Fibroblast of mammary gland (primary cell): Measurements from ENCODE around the gene FCRL4.

Experiments used
- DNase-seq: peaks from one replicate; pipeline ENCODE4 v3.0.0-alpha.2; 2010; ENCODE audit warnings: low read depth
- H3K4me3 ChIP-seq: 2 replicates; pipeline ENCODE4 v1.5.1; 2011; ENCODE audit warnings: low read depth, mild to moderate bottlenecking, low read length, moderate library complexity; ENCODE audit not compliant: control insufficient read depth
- CTCF ChIP-seq: conservative IDR thresholded peaks from 2 replicates; pipeline ENCODE4 v1.5.1; 2011; ENCODE audit warnings: low read depth, low read length, inconsistent platforms; ENCODE audit not compliant: control insufficient read depth, insufficient read depth

FCRL4 gene

GRCh38 chr1:157624471-157624870 lies 26.6 kb upstream of the FCRL4 start:
- no peak for TF ChIP-seq CTCF
- no peak for DNase-seq

GRCh38 chr1:157622471-157622870 lies 24.6 kb upstream of the FCRL4 start:
- no peak for DNase-seq
- TF ChIP-seq CTCF, result no peak
- H3K4me3 ChIP-seq, result no peak overlapping the region

More at GRCh38 chr1:157624471-157624870, 26.6 kb upstream of the FCRL4 start:
- H3K4me3 ChIP-seq, result no peak overlapping the region

- no peak overlapping the region for H3K4me3 ChIP-seq
- TF ChIP-seq CTCF, result no peak
- DNase-seq, result no peak
Observed at GRCh38 chr1:157618190-157618589, 20.3 kb upstream of the FCRL4 start.

- no peak overlapping the region for H3K4me3 ChIP-seq
- TF ChIP-seq CTCF, result no peak
- no peak for DNase-seq
Observed at GRCh38 chr1:157600236-157600635, 2.4 kb upstream of the FCRL4 start.

- TF ChIP-seq CTCF, result no peak
- H3K4me3 ChIP-seq, result no peak overlapping the region
- no peak for DNase-seq
Observed at GRCh38 chr1:157596384-157596783, 1.5 kb downstream of the FCRL4 start.

GRCh38 chr1:157595356-157595755 lies 2.5 kb downstream of the FCRL4 start:
- TF ChIP-seq CTCF, result no peak
- DNase-seq, result no peak
- no peak overlapping the region for H3K4me3 ChIP-seq

GRCh38 chr1:157585984-157586383 lies 11.9 kb downstream of the FCRL4 start:
- no peak for DNase-seq
- no peak overlapping the region for H3K4me3 ChIP-seq
- TF ChIP-seq CTCF, result no peak
